ENCODE data around the gene MCTP2. TPM values are rescaled to one million over a fixed set of nuclear protein-coding genes. Genes with fewer than 3 reads are reported as not detected.

MCTP2 gene, protein sequence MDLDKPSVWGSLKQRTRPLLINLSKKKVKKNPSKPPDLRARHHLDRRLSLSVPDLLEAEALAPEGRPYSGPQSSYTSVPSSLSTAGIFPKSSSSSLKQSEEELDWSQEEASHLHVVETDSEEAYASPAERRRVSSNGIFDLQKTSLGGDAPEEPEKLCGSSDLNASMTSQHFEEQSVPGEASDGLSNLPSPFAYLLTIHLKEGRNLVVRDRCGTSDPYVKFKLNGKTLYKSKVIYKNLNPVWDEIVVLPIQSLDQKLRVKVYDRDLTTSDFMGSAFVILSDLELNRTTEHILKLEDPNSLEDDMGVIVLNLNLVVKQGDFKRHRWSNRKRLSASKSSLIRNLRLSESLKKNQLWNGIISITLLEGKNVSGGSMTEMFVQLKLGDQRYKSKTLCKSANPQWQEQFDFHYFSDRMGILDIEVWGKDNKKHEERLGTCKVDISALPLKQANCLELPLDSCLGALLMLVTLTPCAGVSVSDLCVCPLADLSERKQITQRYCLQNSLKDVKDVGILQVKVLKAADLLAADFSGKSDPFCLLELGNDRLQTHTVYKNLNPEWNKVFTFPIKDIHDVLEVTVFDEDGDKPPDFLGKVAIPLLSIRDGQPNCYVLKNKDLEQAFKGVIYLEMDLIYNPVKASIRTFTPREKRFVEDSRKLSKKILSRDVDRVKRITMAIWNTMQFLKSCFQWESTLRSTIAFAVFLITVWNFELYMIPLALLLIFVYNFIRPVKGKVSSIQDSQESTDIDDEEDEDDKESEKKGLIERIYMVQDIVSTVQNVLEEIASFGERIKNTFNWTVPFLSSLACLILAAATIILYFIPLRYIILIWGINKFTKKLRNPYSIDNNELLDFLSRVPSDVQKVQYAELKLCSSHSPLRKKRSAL
- 64.8 and 68.5 TPM in 2 replicates for total RNA-seq
- 57.5 TPM for total RNA-seq (2013)
- 38.3 and 47.1 TPM in 2 replicates for polyA plus RNA-seq
- 49.4 and 74.8 TPM in 2 replicates for polyA minus RNA-seq

DNA sequence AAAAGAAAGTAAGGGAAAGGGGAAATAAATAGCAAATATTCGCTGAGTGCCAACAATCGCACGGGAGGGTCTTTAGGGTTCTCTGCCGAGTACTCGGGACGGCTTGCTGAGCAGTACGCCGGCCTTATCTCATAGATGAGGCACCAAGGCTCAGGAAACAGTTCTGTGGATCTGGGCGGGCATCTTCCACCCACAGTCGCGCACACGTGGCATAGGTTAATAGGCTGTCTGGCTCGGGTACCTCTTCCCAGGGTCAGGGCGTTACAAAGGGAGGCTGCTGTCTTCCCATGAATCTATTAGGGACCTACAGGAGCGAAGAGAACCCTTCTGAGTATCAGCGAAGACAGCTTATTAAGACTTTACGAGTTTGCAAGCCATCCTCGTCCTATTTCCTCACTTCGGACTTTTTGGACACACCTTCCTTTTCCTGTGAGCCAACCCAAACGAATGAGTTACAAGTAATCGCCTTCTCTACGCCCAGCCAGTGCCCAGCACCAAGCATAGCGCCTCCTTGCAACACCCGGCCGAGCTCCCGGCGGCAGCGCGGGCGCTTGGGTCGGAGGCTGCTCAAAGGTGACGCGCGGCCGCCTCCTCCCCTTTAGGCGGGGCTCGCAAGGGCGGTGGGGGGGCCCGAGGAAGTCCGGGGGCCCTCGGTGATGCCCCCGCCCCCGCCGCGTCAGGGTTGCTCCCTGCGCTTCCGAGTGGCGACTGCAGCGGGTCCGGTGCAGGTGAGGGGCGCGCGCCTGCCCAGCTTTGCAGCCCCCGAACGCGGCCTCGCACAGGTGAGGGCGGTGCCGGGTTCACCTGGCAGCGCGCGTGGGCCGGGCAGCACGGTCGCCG is at the start of gene MCTP2:
Gene MCTP2 (plus strand): TSS at position 679 of the 840 bp plus-strand sequence. CDS start 66,705 bp downstream, outside the sequence.
- Histone ChIP-seq H3K9ac (ENCODE audit: low read length) (peak within 1 kb of the TSS; percentile 90), H3K27ac (ENCODE audit: low read length in 2 of 2) (peak within 1 kb of the TSS; percentile 88 to 90), H4K20me1 (ENCODE audit: control insufficient read depth, insufficient read depth, low read length, poor library complexity, severe bottlenecking) (peaks cover 12% of the 10 kb centered on the region), H3K79me2 (ENCODE audit: control insufficient read depth, insufficient read depth, low read length) (peaks cover 54% of the 10 kb centered on the region), H3K9me3 (ENCODE audit: control extremely low read depth in 1 of 3, control insufficient read depth in 2 of 3, insufficient read depth in 1 of 3, low read length in 2 of 3) (no peaks in the 10 kb centered on the region), H2AFZ (ENCODE audit: insufficient read depth, low read depth, low read length, poor library complexity, severe bottlenecking) (peak within 1 kb of the TSS; percentile 90), H3K4me1 (ENCODE audit: control insufficient read depth in 2 of 2, insufficient read depth in 2 of 2, low read length in 2 of 2) (peaks cover 53 to 59% of the 10 kb centered on the region in 2 donors), H3K27me3 (replicated peaks in 1 of 4; ENCODE audit: control extremely low read depth in 1 of 4, control insufficient read depth in 3 of 4, insufficient read depth in 4 of 4, low read length in 3 of 4) (no peaks in the 10 kb centered on the region), H3K36me3 (replicated peaks in 1 of 2; ENCODE audit: control extremely low read depth in 1 of 2, control insufficient read depth in 1 of 2, extremely low read depth in 1 of 2, insufficient read depth in 2 of 2, low read length in 1 of 2) (peaks cover 0 to 2% of the 10 kb centered on the region in 2 experiments), H3K4me3 (ENCODE audit: control extremely low read depth in 1 of 5, extremely low read depth in 1 of 5, insufficient read depth in 1 of 5, low read depth in 2 of 5, low read length in 4 of 5) (peak within 1 kb of the TSS; percentile 70 to 96 (median 80)), H3K4me2 (replicated peaks; ENCODE audit: low read depth, low read length, poor library complexity, severe bottlenecking) (peak within 1 kb of the TSS; percentile 85)
- no peaks in the 10 kb centered on the region for H3K9me3 Mint-ChIP-seq (ENCODE audit: insufficient read depth)
- CTCF ChIA-PET, result interaction anchor here (0.6 to 6.5 kb wide), 15 partner anchors 8 to 92 kb away, joined by 3 to 97 read pairs (median 6); no protein-coding TSS in a partner anchor
- peaks cover 68% of the 10 kb centered on the region for H3K4me1 Mint-ChIP-seq
- WGBS (ENCODE audit: insufficient coverage), result under 1% methylated on average over 66 of the region's 66 CpGs
- H3K27ac Mint-ChIP-seq, result peak within 1 kb of the TSS; percentile 93
- intact Hi-C loops (cut with micrococcal nuclease), result loop anchor here (1.0 to 5.0 kb wide), 4 partner anchors 27 to 93 kb away; no protein-coding TSS in a partner anchor
- POLR2A ChIA-PET, result interaction anchor here (0.6 to 4.2 kb wide), 7 partner anchors 9 to 93 kb away, joined by 3 to 22 read pairs (median 3); no protein-coding TSS in a partner anchor
- H3K4me3 Mint-ChIP-seq, result peak within 1 kb of the TSS; percentile 95
- TF ChIP-seq, protein P1, sequence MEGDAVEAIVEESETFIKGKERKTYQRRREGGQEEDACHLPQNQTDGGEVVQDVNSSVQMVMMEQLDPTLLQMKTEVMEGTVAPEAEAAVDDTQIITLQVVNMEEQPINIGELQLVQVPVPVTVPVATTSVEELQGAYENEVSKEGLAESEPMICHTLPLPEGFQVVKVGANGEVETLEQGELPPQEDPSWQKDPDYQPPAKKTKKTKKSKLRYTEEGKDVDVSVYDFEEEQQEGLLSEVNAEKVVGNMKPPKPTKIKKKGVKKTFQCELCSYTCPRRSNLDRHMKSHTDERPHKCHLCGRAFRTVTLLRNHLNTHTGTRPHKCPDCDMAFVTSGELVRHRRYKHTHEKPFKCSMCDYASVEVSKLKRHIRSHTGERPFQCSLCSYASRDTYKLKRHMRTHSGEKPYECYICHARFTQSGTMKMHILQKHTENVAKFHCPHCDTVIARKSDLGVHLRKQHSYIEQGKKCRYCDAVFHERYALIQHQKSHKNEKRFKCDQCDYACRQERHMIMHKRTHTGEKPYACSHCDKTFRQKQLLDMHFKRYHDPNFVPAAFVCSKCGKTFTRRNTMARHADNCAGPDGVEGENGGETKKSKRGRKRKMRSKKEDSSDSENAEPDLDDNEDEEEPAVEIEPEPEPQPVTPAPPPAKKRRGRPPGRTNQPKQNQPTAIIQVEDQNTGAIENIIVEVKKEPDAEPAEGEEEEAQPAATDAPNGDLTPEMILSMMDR (IDR thresholded peaks at IDR 0.05), result peak; percentile 24
- no peak for TF ChIP-seq EZH2 (IDR thresholded peaks at IDR 0.05; ENCODE audit: borderline replicate concordance, insufficient read depth, low read depth, low read length, poor library complexity, severe bottlenecking)
- ATAC-seq (ENCODE audit: low read depth), result peak; percentile 87
- DNase-seq, result peak; percentile 91
- H3K27me3 Mint-ChIP-seq, result no peaks in the 10 kb centered on the region
